ENCODE measurements around the gene PPP1CA. TPM values are rescaled to one million over a fixed set of nuclear protein-coding genes. Genes with fewer than 3 reads are reported as not detected.

PPP1CA gene
- total and polyA plus RNA-seq, 4 donors: 62.4 to 92.9 (median 75.9) TPM

GRCh38 chr11:67450796-67451657 is 49.4 kb upstream of the PPP1CA start:
- Histone ChIP-seq H3K27me3 (ENCODE audit: control insufficient read depth in 4 of 4, insufficient read depth in 4 of 4, low read length in 3 of 4) (no peaks in the 10 kb centered on the region), H3K4me3 (ENCODE audit: low read depth in 1 of 3, low read length in 3 of 3) (no peak overlapping the region), H3K9me3 (ENCODE audit: control insufficient read depth in 4 of 4, low read length in 3 of 4) (no peaks in the 10 kb centered on the region), H3K9ac (ENCODE audit: low read depth in 1 of 2, low read length in 2 of 2) (no peak overlapping the region), H3K36me3 (ENCODE audit: control insufficient read depth in 4 of 4, insufficient read depth in 3 of 4, low read depth in 1 of 4, low read length in 3 of 4) (no peaks in the 10 kb centered on the region), H3K4me1 (ENCODE audit: control insufficient read depth in 4 of 4, insufficient read depth in 4 of 4, low read length in 3 of 4) (peaks cover 0 to 12% (median 6%) of the 10 kb centered on the region in 4 donors), H3K27ac (ENCODE audit: low read depth in 1 of 2, low read length in 2 of 2) (no peak overlapping the region)
- DNase-seq (ENCODE audit: low spot score): no peak
- 93% methylated on average over 25 of the region's 25 CpGs for WGBS
- no peak for TF ChIP-seq MAX (IDR thresholded peaks at IDR 0.05)

GRCh38 chr11:67449116-67449844 is 47.6 kb upstream of the PPP1CA start:
- Histone ChIP-seq H3K9ac (ENCODE audit: low read depth in 1 of 2, low read length in 2 of 2) (no peak overlapping the region), H3K27ac (ENCODE audit: low read depth in 1 of 2, low read length in 2 of 2) (no peak overlapping the region)

DNA sequence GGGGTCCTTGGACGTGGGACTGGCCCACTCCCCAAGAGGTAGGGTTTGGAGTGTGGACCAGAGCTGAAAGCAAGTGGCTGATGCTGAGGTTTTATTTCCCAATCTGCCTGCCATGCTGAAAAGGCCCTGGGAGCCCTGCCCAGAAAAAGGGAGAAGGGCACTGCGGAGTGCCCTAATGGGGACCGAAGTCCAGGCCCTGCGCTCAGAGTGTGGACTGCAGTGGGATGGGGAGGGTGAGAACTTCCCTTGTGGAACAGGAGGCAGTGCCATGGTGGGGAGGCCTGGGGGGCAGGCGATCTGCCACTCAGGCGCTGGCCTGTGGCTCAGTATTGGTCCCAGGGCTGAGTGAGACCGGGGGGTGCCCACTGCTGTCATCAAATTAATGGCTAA is 46.6 kb upstream of the PPP1CA start:
- Histone ChIP-seq H3K36me3 (ENCODE audit: control insufficient read depth in 4 of 4, insufficient read depth in 3 of 4, low read depth in 1 of 4, low read length in 3 of 4) (no peaks in the 10 kb centered on the region), H3K27ac (ENCODE audit: low read depth in 1 of 2, low read length in 2 of 2) (no peak overlapping the region), H3K4me3 (ENCODE audit: low read depth in 1 of 3, low read length in 3 of 3) (no peak overlapping the region), H3K4me1 (ENCODE audit: control insufficient read depth in 4 of 4, insufficient read depth in 4 of 4, low read length in 3 of 4) (peaks cover 0 to 16% (median 6%) of the 10 kb centered on the region in 4 donors), H3K27me3 (ENCODE audit: control insufficient read depth in 4 of 4, insufficient read depth in 4 of 4, low read length in 3 of 4) (no peaks in the 10 kb centered on the region), H3K9me3 (ENCODE audit: control insufficient read depth in 4 of 4, low read length in 3 of 4) (no peaks in the 10 kb centered on the region), H3K9ac (ENCODE audit: low read depth in 1 of 2, low read length in 2 of 2) (no peak overlapping the region)
- WGBS: 62% methylated on average over 7 of the region's 7 CpGs
- no peak for DNase-seq (ENCODE audit: low spot score)
- TF ChIP-seq SP1 (IDR thresholded peaks at IDR 0.05) (peak; percentile 86), YY1 (IDR thresholded peaks at IDR 0.05) (peak; percentile 82), ZBTB33 (IDR thresholded peaks at IDR 0.05) (no peak), HNF4G (IDR thresholded peaks at IDR 0.05) (peak; percentile 92), MAX (IDR thresholded peaks at IDR 0.05) (no peak), RAD21 (IDR thresholded peaks at IDR 0.05) (peak in 1 of 2 donors; percentile 60), HNF4A (conservative IDR thresholded peaks at IDR 0.05) (peak; percentile 95), GABPA (IDR thresholded peaks at IDR 0.05 in 1 of 2, conservative IDR thresholded peaks at IDR 0.05 in 1 of 2) (peak in 1 of 2 donors; percentile 42)

More at GRCh38 chr11:67449116-67449844, 47.6 kb upstream of the PPP1CA start:
- no peak overlapping the region for H3K4me3 ChIP-seq (ENCODE audit: low read depth in 1 of 3, low read length in 3 of 3)
- no peak for DNase-seq (ENCODE audit: low spot score)
- no peaks in the 10 kb centered on the region for H3K27me3 ChIP-seq (ENCODE audit: control insufficient read depth in 4 of 4, insufficient read depth in 4 of 4, low read length in 3 of 4)
- 73% methylated on average over 9 of the region's 9 CpGs for WGBS
- peaks cover 0 to 12% (median 6%) of the 10 kb centered on the region in 4 donors for H3K4me1 ChIP-seq (ENCODE audit: control insufficient read depth in 4 of 4, insufficient read depth in 4 of 4, low read length in 3 of 4)
- no peaks in the 10 kb centered on the region for H3K9me3 ChIP-seq (ENCODE audit: control insufficient read depth in 4 of 4, low read length in 3 of 4)
- H3K36me3 ChIP-seq (ENCODE audit: control insufficient read depth in 4 of 4, insufficient read depth in 3 of 4, low read depth in 1 of 4, low read length in 3 of 4): no peaks in the 10 kb centered on the region
- TF ChIP-seq HNF4G (IDR thresholded peaks at IDR 0.05) (no peak), FOXA1 (IDR thresholded peaks at IDR 0.05) (no peak), EGR1 (IDR thresholded peaks at IDR 0.05; ENCODE audit: low read depth in 2 of 2) (no peak), HNF4A (conservative IDR thresholded peaks at IDR 0.05) (no peak), REST (IDR thresholded peaks at IDR 0.05) (no peak), RXRA (IDR thresholded peaks at IDR 0.05) (no peak), MAX (IDR thresholded peaks at IDR 0.05) (no peak), RAD21 (IDR thresholded peaks at IDR 0.05) (no peak)

All from liver (tissue), 9 donors.